GM12878 (cell line): ENCODE results near the gene NPAS2.

Experiments used
- JUNB ChIP-seq: IDR thresholded peaks from 2 replicates; pipeline ENCODE4 v1.6.1; 2016; ENCODE audit warnings: antibody characterized with exemption, mild to moderate bottlenecking
- POLR2A ChIP-seq: IDR thresholded peaks from 2 replicates; pipeline ENCODE4 v1.6.1; 2011; ENCODE audit warnings: low read depth, mild to moderate bottlenecking, low read length
- ZNF24 ChIP-seq: fragments of 450-650 bp; IDR thresholded peaks from 2 replicates; pipeline ENCODE4 v1.6.1; 2017; ENCODE audit warnings: antibody characterized with exemption, mild to moderate bottlenecking
- TF ChIP-seq, protein P1 (sequence below), 3 experiments: IDR thresholded peaks in 2 of 3; conservative IDR thresholded peaks in 1 of 3; 2 replicates each; pipeline ENCODE4 v1.5.1; 2011; ENCODE audit warnings: low read depth in 3 of 3, low read length in 3 of 3, mild to moderate bottlenecking in 3 of 3, control low read depth in 2 of 3, moderate library complexity in 2 of 3, inconsistent platforms in 1 of 3, mixed read lengths in 1 of 3; ENCODE audit not compliant: control insufficient read depth in 2 of 3, insufficient read depth in 1 of 3; ENCODE audit errors: extremely low read depth in 1 of 3

DNA sequence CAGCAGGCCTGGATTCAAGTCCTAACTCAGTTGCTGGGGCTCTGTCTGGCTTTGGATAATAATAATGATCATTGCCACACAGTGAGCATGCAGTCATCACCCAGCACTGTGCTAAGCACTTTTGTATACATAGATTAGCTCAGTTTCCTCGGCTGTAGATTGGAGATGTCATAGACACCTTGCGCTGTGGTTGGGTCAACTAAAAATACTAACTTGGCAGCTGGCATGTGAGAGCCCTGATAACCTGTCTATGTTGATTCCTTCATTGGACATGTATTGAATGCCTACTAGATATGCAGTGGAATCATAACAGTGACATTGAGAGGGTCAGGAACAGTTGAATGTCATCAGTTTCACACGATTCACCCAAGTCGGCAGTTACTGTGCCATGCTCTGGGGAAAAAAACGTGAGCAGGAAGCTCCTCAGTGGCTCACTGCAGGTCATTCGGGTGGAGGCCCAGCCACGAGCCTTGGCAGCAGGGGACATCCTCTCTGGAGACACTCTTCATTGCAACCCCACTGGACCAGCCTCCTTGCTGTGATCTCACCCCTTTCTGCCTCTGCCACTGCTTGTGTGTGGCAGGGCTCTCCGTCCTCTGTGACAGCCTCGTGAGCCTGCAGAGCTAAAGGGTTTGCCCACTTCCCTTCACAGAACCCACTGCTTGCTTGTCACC lies 85.3 kb downstream of the NPAS2 start:
- no peak for TF ChIP-seq ZNF24
- TF ChIP-seq POLR2A: no peak
- no peak for TF ChIP-seq JUNB
- TF ChIP-seq, protein P1, sequence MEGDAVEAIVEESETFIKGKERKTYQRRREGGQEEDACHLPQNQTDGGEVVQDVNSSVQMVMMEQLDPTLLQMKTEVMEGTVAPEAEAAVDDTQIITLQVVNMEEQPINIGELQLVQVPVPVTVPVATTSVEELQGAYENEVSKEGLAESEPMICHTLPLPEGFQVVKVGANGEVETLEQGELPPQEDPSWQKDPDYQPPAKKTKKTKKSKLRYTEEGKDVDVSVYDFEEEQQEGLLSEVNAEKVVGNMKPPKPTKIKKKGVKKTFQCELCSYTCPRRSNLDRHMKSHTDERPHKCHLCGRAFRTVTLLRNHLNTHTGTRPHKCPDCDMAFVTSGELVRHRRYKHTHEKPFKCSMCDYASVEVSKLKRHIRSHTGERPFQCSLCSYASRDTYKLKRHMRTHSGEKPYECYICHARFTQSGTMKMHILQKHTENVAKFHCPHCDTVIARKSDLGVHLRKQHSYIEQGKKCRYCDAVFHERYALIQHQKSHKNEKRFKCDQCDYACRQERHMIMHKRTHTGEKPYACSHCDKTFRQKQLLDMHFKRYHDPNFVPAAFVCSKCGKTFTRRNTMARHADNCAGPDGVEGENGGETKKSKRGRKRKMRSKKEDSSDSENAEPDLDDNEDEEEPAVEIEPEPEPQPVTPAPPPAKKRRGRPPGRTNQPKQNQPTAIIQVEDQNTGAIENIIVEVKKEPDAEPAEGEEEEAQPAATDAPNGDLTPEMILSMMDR (IDR thresholded peaks at IDR 0.05 in 2 of 3, conservative IDR thresholded peaks at IDR 0.05 in 1 of 3; ENCODE audit: control insufficient read depth in 2 of 3, extremely low read depth in 1 of 3, insufficient read depth in 1 of 3, low read depth in 3 of 3, low read length in 3 of 3): no peak
